Activated CD4-positive, alpha-beta T cell treated with anti-CD3 and anti-CD28 coated beads for 1 hour (primary cell): ENCODE data around the gene STRA8.
"Not testable (repeated sequence)": the region's sequence is repeated elsewhere in the genome, so short reads cannot be mapped to it uniquely, and the experiment has no call there.

Experiments
- DNase-seq: peaks from one replicate; pipeline ENCODE4 v3.0.0-alpha.2; 2020

The STRA8 gene

DNA sequence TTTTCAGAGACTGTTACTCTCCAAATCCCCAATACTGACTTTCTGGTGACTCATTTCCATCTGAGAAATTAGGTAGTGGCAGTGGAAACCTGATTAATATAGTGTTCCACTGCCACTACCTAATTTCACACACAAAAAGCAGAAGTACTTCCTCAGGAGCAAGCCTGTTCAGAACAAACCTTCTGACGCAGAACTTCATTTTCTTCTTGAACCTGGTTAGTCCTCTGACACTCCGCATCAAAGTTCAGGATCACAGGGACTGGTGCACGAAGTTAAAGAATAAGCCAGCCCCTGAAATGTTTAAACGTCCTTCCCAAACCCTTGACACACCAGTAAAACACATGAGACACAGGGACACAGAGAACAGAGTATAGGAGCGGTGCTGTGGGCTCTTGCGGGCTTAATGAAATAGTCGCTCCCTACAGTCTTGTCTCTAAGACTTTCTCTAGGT, 26.7 kb upstream of the STRA8 start:
- DNase-seq, result no peak

DNA sequence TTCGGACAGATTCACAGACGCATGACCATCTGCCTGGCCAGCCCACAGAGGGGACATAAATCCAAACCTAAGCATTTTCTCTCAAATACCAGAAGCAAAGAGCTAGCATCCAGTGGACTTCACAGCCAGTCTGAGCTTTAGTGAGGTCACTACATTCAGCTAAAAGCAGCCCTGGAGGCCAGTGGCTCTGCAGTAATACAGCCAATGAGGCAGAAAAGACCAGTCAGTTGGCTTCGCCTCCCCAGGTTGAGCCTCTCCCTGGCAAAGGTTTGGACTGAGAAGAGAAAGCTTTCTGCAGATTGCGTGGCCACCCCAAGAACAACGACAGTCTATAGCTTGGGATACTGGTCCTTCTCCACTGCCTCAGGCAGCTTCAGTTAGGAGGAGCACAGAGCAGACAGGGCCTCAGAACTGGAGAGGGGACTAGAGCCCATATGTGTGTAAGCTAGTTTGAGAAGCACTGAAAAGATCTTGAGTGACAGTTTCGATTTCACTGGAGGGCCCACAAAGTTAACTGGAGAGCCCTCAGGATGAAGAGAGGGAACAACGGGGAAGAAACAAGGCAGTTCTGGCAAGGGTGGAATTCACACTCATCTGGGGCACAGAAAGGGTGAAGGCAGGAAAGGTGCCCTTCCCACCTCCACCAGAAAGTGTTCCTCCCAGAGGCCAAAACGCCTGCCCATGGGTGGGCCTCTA, 26.1 kb upstream of the STRA8 start:
- DNase-seq, result no peak

GRCh38 chr7:135208102-135208793, 25.4 kb upstream of the STRA8 start:
- no peak for DNase-seq

DNA sequence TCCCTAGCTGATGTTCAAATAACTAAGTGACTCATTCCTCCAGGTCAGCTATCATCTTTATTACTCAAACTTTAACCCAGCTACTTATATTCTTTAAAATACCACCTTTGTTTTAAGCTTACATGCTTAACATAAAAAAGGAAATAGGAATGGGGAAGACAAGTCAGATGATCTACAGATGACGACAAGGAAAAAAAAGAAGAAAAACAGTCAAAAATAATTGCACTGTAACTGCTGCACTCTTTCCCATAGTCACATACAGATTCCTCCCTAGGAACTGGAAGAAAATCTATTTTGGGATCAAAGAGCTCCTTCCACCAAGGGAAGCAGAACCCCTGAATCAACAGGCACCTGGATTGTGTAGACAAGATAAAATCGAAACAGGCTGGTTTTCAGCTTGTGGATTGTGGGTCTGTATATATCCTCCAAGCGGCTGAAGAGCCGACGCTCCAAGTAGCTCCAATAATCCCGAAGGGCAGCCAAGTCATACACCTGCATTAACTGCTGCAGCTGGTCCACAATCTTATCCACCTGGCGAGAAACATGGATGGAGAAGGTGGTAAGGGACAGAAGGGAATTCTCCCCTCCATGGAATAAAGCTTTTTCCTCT, 24.3 kb upstream of the STRA8 start:
- no peak for DNase-seq

DNA sequence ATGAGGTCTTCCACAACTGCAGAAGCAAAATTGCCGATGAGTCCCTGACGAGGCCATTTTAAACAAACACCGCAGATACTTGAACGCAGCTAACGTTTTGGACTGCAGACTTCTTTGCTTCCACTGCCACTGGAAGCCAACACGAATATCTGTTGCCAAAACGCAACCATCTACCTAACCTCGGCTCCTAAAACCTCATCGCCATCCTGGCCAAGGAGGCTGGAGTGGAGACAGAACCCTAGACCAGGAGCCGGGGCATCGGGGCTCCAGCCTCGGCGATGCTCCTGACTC, 22.8 kb upstream of the STRA8 start:
- DNase-seq, result no peak

- DNase-seq, result peak; percentile 94
These were observed 22.3 kb upstream of the STRA8 start, which contains the start of gene WDR91 for GRCh38 chr7:135211179-135211945. WDR91 (minus strand) TSS chr7:135211526; CDS start chr7:135211502, 24 bp downstream.

GRCh38 chr7:135211946-135212685, 21.5 kb upstream of the STRA8 start:
- DNase-seq, result not testable (repeated sequence)

DNA sequence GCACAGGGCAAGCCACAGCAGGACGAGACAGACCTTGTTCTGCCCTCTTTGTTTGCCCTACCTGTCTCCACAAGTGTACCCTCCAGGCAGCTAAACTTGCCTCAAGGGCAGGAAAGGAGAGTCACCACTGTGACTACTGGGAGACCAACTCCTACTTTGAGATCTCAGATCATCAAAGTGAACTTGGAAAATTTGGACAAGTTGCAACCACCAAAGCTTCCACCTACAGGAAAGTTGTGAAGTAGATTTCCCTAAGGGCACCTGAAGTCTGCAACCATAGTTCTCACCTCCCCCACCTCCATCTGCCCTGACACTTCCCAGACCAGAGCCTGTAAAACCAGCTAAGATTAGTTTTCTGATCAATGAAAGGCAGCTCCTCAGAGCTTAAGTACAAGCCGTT, 19.8 kb upstream of the STRA8 start:
- no peak for DNase-seq

- DNase-seq, result no peak
These were observed 18.5 kb upstream of the STRA8 start for GRCh38 chr7:135215180-135215579.

GRCh38 chr7:135215698-135216097, 17.9 kb upstream of the STRA8 start:
- DNase-seq, result no peak

- DNase-seq, result no peak
These were observed 15.8 kb upstream of the STRA8 start for GRCh38 chr7:135217645-135218509.

DNA sequence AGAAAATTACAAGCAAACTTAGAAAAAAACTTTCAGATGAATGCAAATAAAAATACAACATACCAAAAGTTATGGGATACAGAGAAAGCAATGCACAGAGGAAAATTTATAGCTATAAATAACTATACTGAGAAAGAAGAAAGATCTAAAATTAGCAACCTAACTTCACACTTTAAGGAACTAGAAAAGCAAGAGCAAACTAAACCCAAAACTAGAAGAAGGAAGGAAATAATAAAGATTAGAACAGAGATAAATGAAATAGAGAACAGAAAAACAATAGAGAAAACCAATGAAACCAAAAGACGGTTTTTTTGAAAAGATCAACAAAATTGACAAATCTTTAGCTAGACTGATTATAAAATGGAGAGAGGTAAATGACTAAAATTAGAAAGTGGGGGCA, 9.6 kb upstream of the STRA8 start:
- DNase-seq, result no peak

GRCh38 chr7:135231686-135232085, 2.0 kb upstream of the STRA8 start:
- DNase-seq, result no peak

DNA sequence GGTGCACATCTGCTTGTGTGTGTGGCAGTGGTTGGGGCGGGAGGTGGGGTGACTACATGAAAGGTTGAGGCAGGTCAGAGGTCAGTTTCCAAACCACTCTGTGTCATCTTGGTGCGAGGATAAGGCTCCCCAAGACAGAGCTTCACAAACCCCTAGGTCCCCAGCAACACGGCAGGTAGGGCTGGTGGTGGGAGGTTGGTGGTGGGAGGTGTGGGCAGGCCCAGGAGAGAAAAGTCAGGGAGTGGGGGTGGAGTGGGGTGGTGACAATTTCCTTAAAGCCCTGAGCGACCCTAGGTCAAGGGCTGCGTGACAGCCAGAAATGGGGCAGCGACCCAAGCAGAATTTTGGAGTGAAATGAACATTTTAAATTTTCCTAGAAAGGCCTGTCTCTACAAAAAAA, 1.6 kb upstream of the STRA8 start:
- no peak for DNase-seq

DNA sequence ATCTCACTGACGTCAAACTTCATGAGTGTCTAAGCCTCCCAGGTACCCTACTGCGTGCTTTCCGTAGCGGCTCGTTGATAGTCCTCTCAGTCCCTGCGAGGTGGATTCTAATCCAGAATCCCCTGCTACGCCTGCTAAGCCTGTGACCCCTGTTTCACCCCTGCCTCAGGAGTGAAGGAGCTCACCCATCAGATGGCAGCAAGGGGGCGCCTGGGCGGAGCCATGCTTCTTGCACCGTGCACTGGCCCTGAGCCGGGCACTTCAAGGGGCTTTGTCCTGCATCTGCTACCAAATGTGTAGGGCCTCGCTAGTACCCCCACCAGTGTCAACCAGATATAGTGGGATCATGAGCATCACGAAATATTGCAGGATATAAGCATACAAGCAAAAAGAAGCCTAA, 918 bp upstream of the STRA8 start:
- DNase-seq, result no peak

DNA sequence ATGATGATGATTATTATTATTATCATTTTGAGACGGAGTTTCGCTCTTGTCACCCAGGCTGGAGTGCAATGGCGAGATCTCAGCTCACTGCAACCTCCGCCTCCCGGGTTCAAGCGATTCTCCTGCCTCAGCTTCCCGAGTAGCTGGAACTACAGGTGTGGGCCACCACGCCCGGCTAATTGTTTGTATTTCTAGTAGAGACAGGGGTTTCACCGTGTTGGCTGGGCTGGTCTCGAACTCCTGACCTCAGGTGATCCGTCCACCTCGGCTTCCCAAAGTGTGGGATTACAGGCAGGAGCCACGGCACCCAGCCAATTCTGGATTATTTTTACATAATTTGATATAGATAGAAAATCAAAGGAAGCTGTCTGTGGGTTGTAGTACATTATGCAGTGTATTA, 457 bp downstream of the STRA8 start:
- DNase-seq, result not testable (repeated sequence)

GRCh38 chr7:135234727-135235126, 1.1 kb downstream of the STRA8 start:
- no peak for DNase-seq

DNA sequence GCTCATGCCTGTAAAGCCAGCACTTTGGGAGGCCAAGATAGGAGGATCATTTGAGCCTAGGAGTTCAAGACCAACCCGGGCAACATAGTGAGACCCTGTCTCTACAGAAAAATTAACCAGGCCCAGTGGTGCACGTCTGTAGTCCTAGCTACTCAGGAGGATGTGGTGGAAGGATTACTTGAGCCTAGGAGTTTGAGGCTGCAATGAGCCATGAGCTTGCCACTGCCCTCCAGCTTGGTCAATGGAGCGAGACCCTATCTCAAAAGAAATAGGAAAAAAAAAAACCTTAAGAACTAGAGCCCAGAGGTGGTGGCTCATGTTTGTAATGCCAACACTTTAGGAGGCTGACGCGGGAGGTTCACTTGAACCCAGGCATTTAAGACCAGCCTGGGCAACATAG, 2.2 kb downstream of the STRA8 start:
- DNase-seq, result no peak

DNA sequence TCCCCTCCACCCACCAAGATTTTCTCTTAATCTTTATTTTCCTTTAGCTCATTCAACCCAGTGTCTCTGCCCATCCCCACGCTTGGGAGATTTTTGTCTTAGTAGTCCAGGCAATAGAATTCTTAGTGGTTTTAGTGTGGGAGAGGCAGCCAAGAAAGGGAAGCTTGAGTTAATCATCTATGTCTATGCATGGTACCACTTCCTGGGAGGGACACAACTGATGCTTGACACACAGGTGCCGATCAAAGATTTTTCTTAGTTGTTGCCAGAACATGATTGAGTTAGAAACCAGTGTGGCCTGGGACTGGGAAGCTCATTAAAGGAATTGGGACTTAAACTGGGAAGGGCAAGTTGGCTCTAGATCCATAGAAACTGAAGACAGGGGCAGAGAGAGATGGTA, 3.1 kb downstream of the STRA8 start:
- no peak for DNase-seq

DNA sequence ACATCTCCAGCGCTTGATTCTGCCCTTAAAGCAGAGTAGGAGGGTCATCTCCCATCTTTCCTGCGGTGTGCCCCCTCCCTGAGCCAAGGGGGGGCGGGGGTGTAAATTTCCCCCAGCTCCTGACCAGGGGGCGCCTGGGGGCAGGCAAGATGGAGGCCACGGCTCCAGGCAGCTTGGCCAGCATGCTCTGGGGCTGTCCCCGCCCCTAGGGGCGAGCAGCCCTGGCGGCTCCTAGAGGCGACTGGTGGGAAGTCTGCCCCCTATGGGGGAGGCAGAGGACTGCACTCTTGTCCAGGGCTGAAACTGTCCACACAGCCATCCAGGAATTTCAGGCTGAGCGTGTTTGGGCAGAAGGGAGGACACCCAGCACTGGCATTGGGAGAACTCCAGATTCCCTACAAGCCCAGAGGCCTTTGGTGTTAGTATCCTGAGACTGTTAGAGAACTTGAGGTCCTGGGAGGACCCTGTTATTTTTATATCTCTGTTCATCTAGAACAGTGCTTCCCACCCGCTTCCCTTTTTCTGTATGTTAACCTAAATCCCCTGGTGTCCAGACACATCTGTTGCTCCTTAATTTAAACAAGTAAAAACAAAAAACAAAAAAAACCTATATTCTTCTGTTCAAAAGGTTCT, 4.6 kb downstream of the STRA8 start:
- no peak for DNase-seq

GRCh38 chr7:135239263-135239662, 5.6 kb downstream of the STRA8 start:
- no peak for DNase-seq
